ENCODE data around the gene DNAH6.

GRCh38 chr2:84534225-84534624 is 17.9 kb downstream of the DNAH6 start:
- TF ChIP-seq YY1 (IDR thresholded peaks at IDR 0.05; ENCODE audit: insufficient read depth, insufficient read length) (no peak), ZNF274 (IDR thresholded peaks at IDR 0.05; ENCODE audit: low read depth, low read length) (no peak)

All from NT2/D1 (cell line).